D721Med (cell line): ENCODE data around the gene TOPORS.
A peak's percentile ranks its signal among the peaks of the same experiment; 100 is the strongest.
"Not testable (repeated sequence)": the region's sequence is repeated elsewhere in the genome, so short reads cannot be mapped to it uniquely, and the experiment has no call there.

Experiments used
- DNase-seq: peaks from one replicate; pipeline ENCODE4 v3.0.0; 2011; ENCODE audit warnings: low spot score; ENCODE audit not compliant: insufficient read length
- FAIRE-seq: peaks from 2 replicates; lab custom pipeline; 2011; peaks lifted over from hg19 to GRCh38; lab: Jason Lieb, UNC
- TF ChIP-seq, protein P1 (sequence below): IDR thresholded peaks from 2 replicates; pipeline ENCODE4 v1.5.1; 2012; ENCODE audit warnings: mild to moderate bottlenecking, control low read depth; ENCODE audit not compliant: insufficient read depth; ENCODE audit errors: missing control alignments

Gene TOPORS

DNA sequence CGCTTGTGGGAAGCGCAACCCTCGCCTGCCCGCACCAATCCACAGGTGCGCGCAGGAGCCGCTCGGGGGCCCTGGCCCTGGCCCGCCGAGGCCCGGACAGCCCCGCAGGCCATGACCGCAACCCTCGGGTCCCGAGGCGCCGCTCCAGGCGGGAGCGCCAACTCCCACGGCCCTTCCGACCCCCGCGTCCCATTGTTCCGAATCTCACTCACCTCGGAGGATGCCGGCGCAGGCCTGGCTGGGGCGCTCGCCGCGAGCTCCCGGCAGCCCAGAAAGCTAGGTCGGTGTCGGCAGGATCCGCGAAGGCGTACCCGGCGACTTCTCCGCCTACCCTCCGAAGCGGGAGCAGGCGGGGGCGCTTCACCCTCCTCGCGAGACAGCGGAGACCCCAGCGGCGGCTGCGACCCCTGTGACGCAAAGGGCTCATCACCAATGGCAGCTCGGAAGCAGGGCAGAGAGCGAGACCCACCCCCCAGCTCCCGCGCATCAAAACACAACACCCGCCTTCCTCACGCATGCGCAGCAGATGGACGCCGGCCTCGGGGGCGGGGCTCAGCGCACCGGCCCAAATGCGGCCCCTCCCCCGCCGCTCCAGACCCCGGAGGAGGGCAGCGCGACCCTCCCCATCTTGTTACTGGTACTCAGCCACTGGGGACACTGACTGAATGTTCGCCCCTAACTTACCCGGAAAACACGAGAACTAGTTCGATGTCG lies 1.7 kb downstream of the TOPORS start:
- DNase-seq, result peak; percentile 89
- no peak for FAIRE-seq
- TF ChIP-seq, protein P1, sequence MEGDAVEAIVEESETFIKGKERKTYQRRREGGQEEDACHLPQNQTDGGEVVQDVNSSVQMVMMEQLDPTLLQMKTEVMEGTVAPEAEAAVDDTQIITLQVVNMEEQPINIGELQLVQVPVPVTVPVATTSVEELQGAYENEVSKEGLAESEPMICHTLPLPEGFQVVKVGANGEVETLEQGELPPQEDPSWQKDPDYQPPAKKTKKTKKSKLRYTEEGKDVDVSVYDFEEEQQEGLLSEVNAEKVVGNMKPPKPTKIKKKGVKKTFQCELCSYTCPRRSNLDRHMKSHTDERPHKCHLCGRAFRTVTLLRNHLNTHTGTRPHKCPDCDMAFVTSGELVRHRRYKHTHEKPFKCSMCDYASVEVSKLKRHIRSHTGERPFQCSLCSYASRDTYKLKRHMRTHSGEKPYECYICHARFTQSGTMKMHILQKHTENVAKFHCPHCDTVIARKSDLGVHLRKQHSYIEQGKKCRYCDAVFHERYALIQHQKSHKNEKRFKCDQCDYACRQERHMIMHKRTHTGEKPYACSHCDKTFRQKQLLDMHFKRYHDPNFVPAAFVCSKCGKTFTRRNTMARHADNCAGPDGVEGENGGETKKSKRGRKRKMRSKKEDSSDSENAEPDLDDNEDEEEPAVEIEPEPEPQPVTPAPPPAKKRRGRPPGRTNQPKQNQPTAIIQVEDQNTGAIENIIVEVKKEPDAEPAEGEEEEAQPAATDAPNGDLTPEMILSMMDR, result no peak

DNA sequence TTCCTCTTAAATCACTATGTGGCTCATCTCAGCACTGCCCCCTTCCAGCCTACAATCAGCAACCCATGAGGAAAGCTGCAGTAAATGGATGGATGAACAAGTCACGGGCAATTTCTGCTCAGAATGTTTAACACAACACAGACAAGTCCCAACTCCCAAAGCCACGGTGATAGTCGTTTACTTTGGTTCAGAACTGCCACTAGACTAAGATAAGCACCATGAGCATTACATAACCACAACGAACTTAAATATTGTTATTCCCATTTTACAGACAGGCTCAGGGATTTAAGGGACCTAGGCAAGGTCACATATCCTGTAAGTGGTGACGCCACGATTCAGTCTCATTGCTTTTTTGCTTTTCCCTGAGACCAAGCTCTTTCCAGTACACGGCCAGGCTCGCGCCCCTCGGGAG lies 2.2 kb downstream of the TOPORS start:
- DNase-seq (no peak), FAIRE-seq (no peak)
- TF ChIP-seq, protein P1, result no peak

DNA sequence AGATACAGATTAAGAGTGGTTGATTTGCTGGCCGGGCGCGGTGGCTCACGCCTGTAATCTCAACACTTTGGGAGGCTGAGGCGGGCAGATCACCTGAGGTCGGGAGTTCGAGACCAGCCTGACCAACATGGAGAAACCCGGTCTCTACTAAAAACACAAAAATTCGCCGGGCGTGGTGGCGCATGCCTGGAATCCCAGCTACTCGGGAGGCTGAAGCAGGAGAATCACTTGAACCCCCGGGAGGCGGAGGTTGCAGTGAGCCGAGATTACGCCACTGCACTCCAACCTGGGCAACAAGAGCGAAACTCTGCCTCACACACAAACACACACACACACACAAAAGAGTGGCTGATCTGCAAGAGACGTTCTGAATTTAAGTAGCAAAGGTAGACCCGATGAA lies 4.2 kb downstream of the TOPORS start:
- FAIRE-seq, DNase-seq: not testable (repeated sequence)

DNA sequence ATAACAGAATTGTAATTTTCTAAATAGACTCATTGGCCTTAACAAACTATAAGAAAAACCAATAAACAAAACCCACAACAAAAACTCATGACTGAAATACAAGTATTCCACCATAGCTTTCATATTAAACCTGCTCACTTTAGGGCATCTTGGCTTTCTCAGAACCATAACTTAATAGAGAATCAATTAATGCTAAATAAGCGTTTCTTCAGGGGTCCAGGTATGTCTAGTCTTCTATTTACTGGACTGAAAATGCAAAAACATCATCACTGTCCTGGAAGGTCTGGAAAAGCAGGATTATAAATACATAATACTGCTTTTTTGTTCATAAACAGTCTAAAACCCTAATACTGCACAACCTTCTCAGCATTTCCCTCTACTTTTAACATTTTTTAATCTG lies 6.5 kb downstream of the TOPORS start:
- TF ChIP-seq, protein P1, result no peak
- FAIRE-seq (no peak), DNase-seq (no peak)

DNA sequence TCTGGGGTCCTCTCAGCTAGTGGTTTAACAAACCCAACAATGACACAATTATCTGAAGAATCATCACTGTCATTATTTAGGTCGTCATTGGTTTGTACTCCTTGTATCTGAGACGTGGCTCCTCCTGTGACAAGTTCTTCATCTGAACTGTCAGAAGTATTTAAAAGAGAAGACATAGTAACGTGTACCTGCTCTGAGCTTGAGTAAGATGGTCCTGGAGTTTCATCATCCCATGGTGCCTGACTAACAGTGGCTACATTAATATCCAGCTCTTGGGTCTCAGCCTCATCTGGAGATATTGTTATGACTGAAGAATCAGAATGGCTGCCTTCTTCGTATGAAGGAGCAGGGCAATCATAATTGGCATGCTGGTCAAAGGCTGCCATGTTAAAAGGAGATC lies 9.3 kb downstream of the TOPORS start:
- FAIRE-seq, result peak; percentile 70
- DNase-seq, result no peak
- TF ChIP-seq, protein P1, result no peak

DNA sequence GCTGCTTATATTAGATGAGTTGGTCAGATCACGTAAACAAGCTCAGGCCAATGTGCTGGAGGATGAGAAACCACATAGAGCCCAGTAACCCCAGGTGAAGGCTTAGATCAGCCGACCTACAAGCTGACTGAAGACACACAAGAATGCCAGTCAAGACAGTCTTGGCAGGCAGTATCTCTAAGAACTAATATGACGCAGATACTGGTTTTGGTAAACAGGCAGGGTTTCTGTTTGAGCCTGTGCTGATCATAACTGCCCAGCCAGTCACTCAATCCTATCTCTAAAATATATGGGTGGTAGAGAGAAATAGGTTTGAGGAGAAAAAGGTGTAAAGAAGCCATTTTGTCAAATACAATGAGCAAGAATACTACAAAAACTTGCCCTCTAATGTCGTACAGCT lies 18.6 kb downstream of the TOPORS start:
- TF ChIP-seq, protein P1, result no peak
- FAIRE-seq (no peak), DNase-seq (no peak)

DNA sequence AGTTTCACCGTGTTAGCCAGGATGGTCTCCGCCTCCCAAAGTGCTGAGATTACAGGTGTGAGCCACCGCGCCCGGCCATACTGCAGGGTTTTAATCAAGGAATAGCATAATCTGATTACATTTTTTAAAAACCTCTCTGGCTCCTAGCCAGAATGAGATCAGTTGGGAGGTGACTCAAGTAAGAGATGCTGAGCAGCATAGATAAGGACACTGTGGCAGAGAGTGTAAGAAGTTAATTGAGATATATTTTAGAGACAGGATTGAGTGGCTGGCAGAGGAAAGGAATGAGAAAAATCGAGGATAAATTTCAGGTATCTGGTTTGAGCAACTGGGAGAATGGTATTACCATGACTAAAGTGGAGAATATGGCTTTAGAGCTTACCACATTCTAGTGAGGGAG lies 19.1 kb downstream of the TOPORS start:
- no peak for FAIRE-seq
- TF ChIP-seq, protein P1, result no peak
- no peak for DNase-seq
